SU-DHL-6 (cell line): ENCODE data around the gene SMIM9.

ENCODE experiments used
- H2AFZ ChIP-seq: fragments of 200-600 bp; sonication (generic); 2 replicates; pipeline ENCODE4 v1.6.1; 2014; ENCODE audit warnings: low read depth, mild to moderate bottlenecking, moderate library complexity, mixed read lengths, antibody characterized with exemption, low read length; ENCODE audit not compliant: severe bottlenecking
- H3F3A ChIP-seq: fragments of 200-600 bp; shearing (Covaris generic); 2 replicates; pipeline ENCODE4 v1.6.0; 2016; ENCODE audit warnings: antibody characterized with exemption, mild to moderate bottlenecking; ENCODE audit not compliant: insufficient read depth
- H3K27ac ChIP-seq: fragments of 200-600 bp; sonication (generic); 2 replicates; pipeline ENCODE4 v1.5.1; 2016; ENCODE audit warnings: low read depth, mild to moderate bottlenecking, low read length, moderate library complexity, mixed read lengths
- H3K27me3 ChIP-seq: fragments of 200-600 bp; sonication (generic), shearing (Covaris generic); 2 replicates; pipeline ENCODE4 v1.6.0; 2014; ENCODE audit warnings: mild to moderate bottlenecking, low read length
- H3K36me3 ChIP-seq: fragments of 200-600 bp; sonication (generic); 2 replicates; pipeline ENCODE4 v1.6.1; 2014; ENCODE audit warnings: mild to moderate bottlenecking, low read length, mixed read lengths
- H3K4me2 ChIP-seq: fragments of 300-600, 200-600 bp; shearing (Covaris generic), sonication (generic); 2 replicates; pipeline ENCODE4 v1.6.0; 2014; ENCODE audit warnings: low read length, low read depth, mild to moderate bottlenecking; ENCODE audit not compliant: poor library complexity, severe bottlenecking
- H3K4me3 ChIP-seq: fragments of 200-600 bp; sonication (generic); 2 replicates; pipeline ENCODE4 v1.5.1; 2014; ENCODE audit warnings: antibody characterized with exemption, low read length, mild to moderate bottlenecking, mixed read lengths; ENCODE audit not compliant: insufficient read depth, poor library complexity, severe bottlenecking
- H3K79me2 ChIP-seq: fragments of 200-600 bp; sonication (generic); 2 replicates; pipeline ENCODE4 v1.6.1; 2014; ENCODE audit warnings: mild to moderate bottlenecking, low read length, moderate library complexity; ENCODE audit not compliant: insufficient read depth
- H3K9ac ChIP-seq: fragments of 200-600 bp; sonication (generic); 2 replicates; pipeline ENCODE4 v1.7.0; 2014; ENCODE audit warnings: mild to moderate bottlenecking, low read length
- H3K9me2 ChIP-seq: fragments of 200-600 bp; sonication (generic); replicated peaks from 2 replicates; pipeline ENCODE4 v1.6.1; 2014; ENCODE audit warnings: low read length; ENCODE audit not compliant: insufficient read depth
- H3K9me3 ChIP-seq: fragments of 200-600 bp; sonication (generic); 2 replicates; pipeline ENCODE4 v1.6.1; 2014; ENCODE audit warnings: low read length, mixed read lengths; ENCODE audit not compliant: insufficient read depth
- H4K20me1 ChIP-seq: fragments of 200-600 bp; sonication (generic); 2 replicates; pipeline ENCODE4 v1.6.1; 2014; ENCODE audit warnings: low read depth, mild to moderate bottlenecking, antibody characterized with exemption, low read length, moderate library complexity, mixed read lengths
- CTCF ChIP-seq: fragments of 200-600 bp; sonication (generic); IDR thresholded peaks from one replicate; pipeline ENCODE4 v1.5.1; 2017; ENCODE audit warnings: antibody characterized with exemption, mild to moderate bottlenecking, low read length, moderate library complexity; ENCODE audit not compliant: insufficient read depth, poor library complexity, severe bottlenecking
- EZH2phosphoT487 ChIP-seq: fragments of 200-600 bp; sonication (generic), shearing (Covaris generic); conservative IDR thresholded peaks from 2 replicates; pipeline ENCODE4 v1.6.1; 2018; ENCODE audit warnings: mild to moderate bottlenecking, antibody characterized with exemption, low read length, moderate library complexity, mixed read lengths

The SMIM9 gene

GRCh38 chrX:154855256-154855655, 20.8 kb upstream of the SMIM9 start:
- Histone ChIP-seq H3F3A (no peaks in the 10 kb centered on the region), H3K27ac (no peak overlapping the region), H2AFZ (no peak overlapping the region), H3K36me3 (no peaks in the 10 kb centered on the region), H3K79me2 (no peaks in the 10 kb centered on the region), H3K4me3 (no peak overlapping the region), H3K9me2 (no peaks in the 10 kb centered on the region), H3K27me3 (no peaks in the 10 kb centered on the region), H3K4me2 (no peak overlapping the region), H4K20me1 (no peaks in the 10 kb centered on the region), H3K9me3 (no peaks in the 10 kb centered on the region), H3K9ac (no peak overlapping the region)
- no peak for TF ChIP-seq EZH2phosphoT487

GRCh38 chrX:154850957-154851611, 16.6 kb upstream of the SMIM9 start:
- H3K4me2 ChIP-seq = no peak overlapping the region
- H3K9me2 ChIP-seq = no peaks in the 10 kb centered on the region

GRCh38 chrX:154840856-154841255, 6.4 kb upstream of the SMIM9 start:
- Histone ChIP-seq H3K36me3 (no peaks in the 10 kb centered on the region), H3K27me3 (no peaks in the 10 kb centered on the region), H4K20me1 (no peaks in the 10 kb centered on the region), H3F3A (no peaks in the 10 kb centered on the region), H3K9ac (no peak overlapping the region), H2AFZ (no peak overlapping the region), H3K4me2 (no peak overlapping the region), H3K27ac (no peak overlapping the region), H3K9me2 (no peaks in the 10 kb centered on the region), H3K4me3 (no peak overlapping the region), H3K79me2 (no peaks in the 10 kb centered on the region), H3K9me3 (no peaks in the 10 kb centered on the region)
- no peak for TF ChIP-seq EZH2phosphoT487
- no peak for TF ChIP-seq CTCF

More at GRCh38 chrX:154850957-154851611, 16.6 kb upstream of the SMIM9 start:
- no peaks in the 10 kb centered on the region for H3K27me3 ChIP-seq
- H3K79me2 ChIP-seq = no peaks in the 10 kb centered on the region
- H3K36me3 ChIP-seq = no peaks in the 10 kb centered on the region
- no peaks in the 10 kb centered on the region for H3K9me3 ChIP-seq
- no peaks in the 10 kb centered on the region for H4K20me1 ChIP-seq
- no peak overlapping the region for H3K9ac ChIP-seq
- no peaks in the 10 kb centered on the region for H3F3A ChIP-seq
- no peak overlapping the region for H2AFZ ChIP-seq
- no peak overlapping the region for H3K27ac ChIP-seq
- TF ChIP-seq CTCF = no peak
- no peak for TF ChIP-seq EZH2phosphoT487
- no peak overlapping the region for H3K4me3 ChIP-seq

GRCh38 chrX:154836163-154836562, 1.7 kb upstream of the SMIM9 start:
- no peaks in the 10 kb centered on the region for H4K20me1 ChIP-seq
- H3K79me2 ChIP-seq = no peaks in the 10 kb centered on the region
- H3K4me2 ChIP-seq = no peak overlapping the region
- no peak overlapping the region for H3K9ac ChIP-seq
- no peaks in the 10 kb centered on the region for H3K9me2 ChIP-seq
- no peaks in the 10 kb centered on the region for H3K36me3 ChIP-seq
- H3K27ac ChIP-seq = no peak overlapping the region
- H3K27me3 ChIP-seq = no peaks in the 10 kb centered on the region
- no peaks in the 10 kb centered on the region for H3K9me3 ChIP-seq
- no peak overlapping the region for H2AFZ ChIP-seq
- no peak for TF ChIP-seq CTCF
- no peak for TF ChIP-seq EZH2phosphoT487
- H3F3A ChIP-seq = no peaks in the 10 kb centered on the region
- no peak overlapping the region for H3K4me3 ChIP-seq
